Loucy (cell line): Measurements from ENCODE around the gene ZNF804A.

Experiments used
- H2AFZ ChIP-seq: fragments of 200-600 bp; sonication (generic); 2 replicates; pipeline ENCODE4 v1.6.0; 2016; ENCODE audit warnings: antibody characterized with exemption, mild to moderate bottlenecking, low read length, moderate library complexity
- H3F3A ChIP-seq: fragments of 200-600 bp; 2 replicates; pipeline ENCODE4 v1.6.0; 2016; ENCODE audit warnings: antibody characterized with exemption, low read depth, mild to moderate bottlenecking
- H3K27me3 ChIP-seq: fragments of 200-600 bp; sonication (generic); 2 replicates; pipeline ENCODE4 v1.6.1; 2014; ENCODE audit warnings: low read length, mild to moderate bottlenecking; ENCODE audit not compliant: insufficient read depth, poor library complexity, severe bottlenecking
- H3K36me3 ChIP-seq: fragments of 200-600 bp; sonication (generic); 2 replicates; pipeline ENCODE4 v1.6.1; 2016; ENCODE audit warnings: low read length; ENCODE audit not compliant: insufficient read depth
- H3K4me1 ChIP-seq: fragments of 200-600 bp; sonication (generic); 2 replicates; pipeline ENCODE4 v1.5.1; 2014; ENCODE audit warnings: low read length, mild to moderate bottlenecking; ENCODE audit not compliant: insufficient read depth, poor library complexity, severe bottlenecking
- H3K4me2 ChIP-seq: fragments of 200-600 bp; sonication (generic); 2 replicates; pipeline ENCODE4 v1.6.0; 2014; ENCODE audit warnings: antibody characterized with exemption, low read length, low read depth, mild to moderate bottlenecking; ENCODE audit not compliant: poor library complexity, severe bottlenecking
- H3K4me3 ChIP-seq: fragments of 200-600 bp; sonication (generic); 2 replicates; pipeline ENCODE4 v1.5.1; 2014; ENCODE audit warnings: low read length, mild to moderate bottlenecking, mixed read lengths; ENCODE audit not compliant: poor library complexity, severe bottlenecking
- H3K79me2 ChIP-seq: fragments of 200-600 bp; sonication (generic); 2 replicates; pipeline ENCODE4 v1.6.1; 2014; ENCODE audit warnings: low read length; ENCODE audit not compliant: insufficient read depth
- H3K9ac ChIP-seq: fragments of 200-600 bp; sonication (generic); 2 replicates; pipeline ENCODE4 v1.6.0; 2014; ENCODE audit warnings: mild to moderate bottlenecking, low read depth, low read length, moderate library complexity; ENCODE audit not compliant: poor library complexity, severe bottlenecking
- H3K9me2 ChIP-seq: fragments of 200-600 bp; sonication (generic); replicated peaks from 2 replicates; pipeline ENCODE4 v1.6.1; 2016; ENCODE audit warnings: low read depth, low read length, mixed read lengths
- H3K9me3 ChIP-seq: fragments of 200-600 bp; sonication (generic); 2 replicates; pipeline ENCODE4 v1.6.1; 2014; ENCODE audit warnings: mild to moderate bottlenecking, antibody characterized with exemption, low read length, low read depth; ENCODE audit not compliant: insufficient read depth
- H4K20me1 ChIP-seq: fragments of 200-600 bp; sonication (generic); 2 replicates; pipeline ENCODE4 v1.6.0; 2014; ENCODE audit warnings: antibody characterized with exemption, low read length, mild to moderate bottlenecking; ENCODE audit not compliant: insufficient read depth, poor library complexity, severe bottlenecking
- EZH2phosphoT487 ChIP-seq: fragments of 200-600 bp; IDR thresholded peaks from 2 replicates; pipeline ENCODE4 v1.6.1; 2018; ENCODE audit warnings: antibody characterized with exemption, mild to moderate bottlenecking, moderate library complexity, borderline replicate concordance
- TF ChIP-seq, protein P1 (sequence below): fragments of 200-600 bp; sonication (generic); conservative IDR thresholded peaks from 2 replicates; pipeline ENCODE4 v1.5.1; 2014; ENCODE audit warnings: mild to moderate bottlenecking, antibody characterized with exemption, low read length

ZNF804A gene

DNA sequence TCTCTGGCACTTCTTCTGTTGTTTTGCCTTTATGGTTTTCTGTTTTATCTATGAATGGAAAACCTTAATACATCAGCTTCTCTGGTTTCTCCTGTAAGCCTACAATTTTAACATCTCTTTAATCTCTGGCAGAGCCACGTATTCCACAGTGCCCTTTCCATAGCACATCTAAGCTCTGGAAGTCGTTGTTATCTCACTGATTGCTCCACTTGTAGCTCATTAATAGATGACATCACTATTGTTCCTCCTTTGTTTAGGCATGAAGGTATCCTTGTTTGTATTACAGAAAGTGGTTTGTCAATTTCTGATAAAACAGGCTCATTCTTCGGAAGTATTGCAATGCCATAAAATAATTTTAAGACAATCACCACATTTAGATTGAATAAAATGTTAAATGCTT is 185.2 kb downstream of the ZNF804A start:
- no peaks in the 10 kb centered on the region for H3K36me3 ChIP-seq
- no peak overlapping the region for H3K9ac ChIP-seq
- no peak overlapping the region for H3K4me2 ChIP-seq
- no peaks in the 10 kb centered on the region for H3K9me2 ChIP-seq
- no peak overlapping the region for H2AFZ ChIP-seq
- no peaks in the 10 kb centered on the region for H3F3A ChIP-seq
- H4K20me1 ChIP-seq = no peaks in the 10 kb centered on the region
- TF ChIP-seq EZH2phosphoT487 = no peak
- TF ChIP-seq, protein P1, sequence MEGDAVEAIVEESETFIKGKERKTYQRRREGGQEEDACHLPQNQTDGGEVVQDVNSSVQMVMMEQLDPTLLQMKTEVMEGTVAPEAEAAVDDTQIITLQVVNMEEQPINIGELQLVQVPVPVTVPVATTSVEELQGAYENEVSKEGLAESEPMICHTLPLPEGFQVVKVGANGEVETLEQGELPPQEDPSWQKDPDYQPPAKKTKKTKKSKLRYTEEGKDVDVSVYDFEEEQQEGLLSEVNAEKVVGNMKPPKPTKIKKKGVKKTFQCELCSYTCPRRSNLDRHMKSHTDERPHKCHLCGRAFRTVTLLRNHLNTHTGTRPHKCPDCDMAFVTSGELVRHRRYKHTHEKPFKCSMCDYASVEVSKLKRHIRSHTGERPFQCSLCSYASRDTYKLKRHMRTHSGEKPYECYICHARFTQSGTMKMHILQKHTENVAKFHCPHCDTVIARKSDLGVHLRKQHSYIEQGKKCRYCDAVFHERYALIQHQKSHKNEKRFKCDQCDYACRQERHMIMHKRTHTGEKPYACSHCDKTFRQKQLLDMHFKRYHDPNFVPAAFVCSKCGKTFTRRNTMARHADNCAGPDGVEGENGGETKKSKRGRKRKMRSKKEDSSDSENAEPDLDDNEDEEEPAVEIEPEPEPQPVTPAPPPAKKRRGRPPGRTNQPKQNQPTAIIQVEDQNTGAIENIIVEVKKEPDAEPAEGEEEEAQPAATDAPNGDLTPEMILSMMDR = no peak
- H3K79me2 ChIP-seq = no peaks in the 10 kb centered on the region
- no peaks in the 10 kb centered on the region for H3K9me3 ChIP-seq
- no peaks in the 10 kb centered on the region for H3K4me1 ChIP-seq
- H3K27me3 ChIP-seq = no peaks in the 10 kb centered on the region
- H3K4me3 ChIP-seq = no peak overlapping the region

DNA sequence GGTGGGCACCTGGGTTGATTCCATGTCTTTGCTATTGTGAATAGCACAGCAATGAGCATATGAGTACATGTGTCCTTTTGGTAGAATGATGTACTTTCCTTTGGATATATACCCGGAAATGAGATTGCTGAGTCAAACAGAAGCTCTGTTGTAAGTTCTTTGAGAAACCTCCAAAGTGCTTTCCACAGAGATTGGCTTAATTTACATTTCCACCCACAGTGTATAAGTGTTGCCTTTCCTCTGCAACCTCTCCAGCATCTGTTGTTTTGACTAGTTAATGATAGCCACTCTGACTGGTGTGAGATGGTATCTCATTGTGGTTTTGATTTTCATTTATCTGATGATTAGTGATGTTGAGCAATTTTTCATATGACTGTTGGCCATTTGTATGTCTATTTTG is 194.8 kb downstream of the ZNF804A start:
- Histone ChIP-seq H3K9me3 (no peaks in the 10 kb centered on the region), H3K9ac (no peak overlapping the region), H3F3A (no peaks in the 10 kb centered on the region), H3K4me2 (no peak overlapping the region), H3K4me1 (no peaks in the 10 kb centered on the region), H3K79me2 (no peaks in the 10 kb centered on the region), H4K20me1 (no peaks in the 10 kb centered on the region), H3K36me3 (no peaks in the 10 kb centered on the region), H2AFZ (no peak overlapping the region), H3K4me3 (no peak overlapping the region), H3K27me3 (no peaks in the 10 kb centered on the region), H3K9me2 (no peaks in the 10 kb centered on the region)
- no peak for TF ChIP-seq EZH2phosphoT487
- TF ChIP-seq, protein P1 = no peak

DNA sequence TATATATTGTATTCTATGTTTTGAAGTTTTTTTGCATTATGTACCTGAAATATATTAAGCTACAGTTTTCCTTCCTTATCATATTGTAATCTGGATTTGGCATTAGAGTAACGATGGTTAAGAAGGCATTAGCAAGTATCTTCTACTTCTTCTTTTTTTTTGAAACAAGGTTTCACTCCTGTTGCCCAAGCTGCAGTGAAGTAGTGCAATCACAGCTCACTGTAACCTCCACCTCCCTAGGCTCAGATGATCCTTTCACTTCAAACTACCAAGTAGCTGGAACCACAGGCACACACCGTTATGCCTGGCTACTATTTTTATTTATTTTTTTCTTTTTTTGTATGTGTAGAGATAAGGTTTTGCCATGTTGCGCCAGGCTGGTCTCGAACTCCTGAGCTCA is 201.1 kb downstream of the ZNF804A start:
- Histone ChIP-seq H2AFZ (no peak overlapping the region), H3K4me2 (no peak overlapping the region)

More for the DNA sequence above, 201.1 kb downstream of the ZNF804A start:
- no peaks in the 10 kb centered on the region for H3K79me2 ChIP-seq
- no peaks in the 10 kb centered on the region for H3K4me1 ChIP-seq
- no peaks in the 10 kb centered on the region for H4K20me1 ChIP-seq
- H3K36me3 ChIP-seq = no peaks in the 10 kb centered on the region
- H3K9me2 ChIP-seq = no peaks in the 10 kb centered on the region
- H3K4me3 ChIP-seq = no peak overlapping the region
- H3K9me3 ChIP-seq = no peaks in the 10 kb centered on the region
- no peaks in the 10 kb centered on the region for H3F3A ChIP-seq
- H3K27me3 ChIP-seq = no peaks in the 10 kb centered on the region
- H3K9ac ChIP-seq = no peak overlapping the region
- no peak for TF ChIP-seq EZH2phosphoT487
- TF ChIP-seq, protein P1 = no peak
